GM21737 (cell line): ENCODE data around the gene TMED3.

ENCODE experiments used
- ATAC-seq: cut with Tn5 transposase; IDR thresholded peaks from one replicate; pipeline ENCODE4 v1.9.1; 2021; ENCODE audit warnings: mild to moderate bottlenecking, moderate library complexity; ENCODE audit not compliant: unreplicated experiment

Gene TMED3

DNA sequence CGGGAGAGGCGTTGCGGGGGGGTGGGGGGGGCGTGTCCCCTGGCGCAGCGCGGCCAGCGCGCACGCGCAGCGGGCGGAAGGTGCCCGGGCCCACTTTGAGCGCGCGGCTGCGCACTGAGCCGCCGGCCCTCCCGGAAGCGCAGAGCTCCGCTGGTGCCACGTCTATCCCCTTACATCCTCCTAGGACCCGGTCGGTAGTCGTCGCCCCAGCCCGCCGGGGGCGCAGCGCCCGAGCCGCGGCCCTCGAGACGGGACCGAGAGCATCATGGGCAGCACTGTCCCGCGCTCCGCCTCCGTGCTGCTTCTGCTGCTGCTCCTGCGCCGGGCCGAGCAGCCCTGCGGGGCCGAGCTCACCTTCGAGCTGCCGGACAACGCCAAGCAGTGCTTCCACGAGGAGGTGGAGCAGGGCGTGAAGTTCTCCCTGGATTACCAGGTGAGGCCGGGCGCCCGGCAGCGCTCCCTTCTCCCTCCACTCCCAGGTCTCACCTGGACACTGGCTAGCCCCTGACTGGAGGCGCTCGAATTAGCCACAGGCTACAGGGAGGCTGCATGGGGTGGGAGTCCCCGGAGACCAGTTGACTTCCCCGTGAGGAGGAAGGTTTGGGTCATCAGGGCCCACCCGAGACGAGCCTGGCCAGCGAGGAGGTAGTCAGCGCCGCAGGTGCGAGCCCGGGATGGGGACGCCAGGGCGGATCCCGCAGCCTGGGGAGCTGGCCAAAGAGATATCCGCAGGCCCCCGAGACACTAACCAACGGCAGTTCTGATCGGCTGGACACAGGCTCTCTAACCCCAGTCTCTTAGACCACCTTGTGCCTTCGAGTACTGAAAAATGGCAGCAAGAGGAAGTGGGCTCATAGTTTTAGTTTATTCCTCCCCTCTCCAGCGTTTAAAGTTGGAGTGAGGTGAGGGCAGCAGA, at the start of gene TMED3:
TMED3 (plus strand) TSS at position 128 of the 916 bp plus-strand sequence; CDS start at position 266, 138 bp downstream.
- ATAC-seq = peak; percentile 95

GRCh38 chr15:79261836-79262235, 49.1 kb upstream of the TMED3 start:
- no peak for ATAC-seq

DNA sequence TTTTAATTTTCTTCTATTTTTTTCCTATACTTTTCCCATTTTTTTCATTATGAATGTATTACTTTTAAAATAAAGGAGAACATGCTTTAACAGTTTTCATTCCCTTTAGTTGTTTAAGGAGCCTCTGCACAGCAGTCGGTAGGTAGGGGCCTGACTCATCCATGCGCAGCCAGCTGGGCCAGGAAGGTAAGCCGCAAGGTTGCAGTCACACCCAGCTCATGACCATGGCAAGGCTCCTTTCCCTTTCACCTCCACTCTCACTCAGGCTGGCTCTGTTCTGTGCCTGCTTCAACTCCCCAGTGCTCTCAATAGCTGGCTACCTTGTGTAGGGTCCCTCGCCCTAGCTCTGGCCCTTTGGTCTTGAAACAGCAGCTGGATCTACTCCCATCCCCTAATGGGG, 45.7 kb upstream of the TMED3 start:
- ATAC-seq = no peak

- no peak for ATAC-seq
Measured at GRCh38 chr15:79265987-79266579, 44.8 kb upstream of the TMED3 start.

- ATAC-seq = no peak
Measured at GRCh38 chr15:79282371-79283251, 28.3 kb upstream of the TMED3 start, which contains the start of gene ANKRD34C. Gene ANKRD34C, plus strand, starts transcription at chr15:79282722. Its CDS starts 10,563 bp downstream, at chr15:79293285.

- ATAC-seq = no peak
Measured at GRCh38 chr15:79283252-79284048, 27.5 kb upstream of the TMED3 start.

GRCh38 chr15:79290642-79291275, 20.2 kb upstream of the TMED3 start:
- no peak for ATAC-seq

DNA sequence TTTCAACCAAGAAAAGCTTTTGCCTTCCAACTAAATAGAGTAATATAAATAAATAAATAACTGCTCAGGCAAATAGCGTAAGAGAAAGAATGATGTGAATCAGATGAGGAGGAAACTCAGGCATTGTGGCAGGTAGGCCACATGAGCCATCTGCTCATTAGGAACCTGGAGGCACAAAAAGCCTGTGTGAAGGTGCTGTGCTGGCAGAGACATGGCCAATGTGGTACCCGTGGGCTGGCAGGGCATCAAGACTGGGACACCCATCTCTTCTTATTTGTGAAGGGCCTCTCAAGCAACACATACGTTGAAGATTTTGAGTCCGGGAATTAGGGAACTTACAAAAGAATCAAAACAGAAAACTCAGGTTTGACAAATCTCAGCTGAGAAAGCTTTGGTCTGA, 18.9 kb upstream of the TMED3 start:
- no peak for ATAC-seq

GRCh38 chr15:79294075-79294474, 16.8 kb upstream of the TMED3 start:
- no peak for ATAC-seq

DNA sequence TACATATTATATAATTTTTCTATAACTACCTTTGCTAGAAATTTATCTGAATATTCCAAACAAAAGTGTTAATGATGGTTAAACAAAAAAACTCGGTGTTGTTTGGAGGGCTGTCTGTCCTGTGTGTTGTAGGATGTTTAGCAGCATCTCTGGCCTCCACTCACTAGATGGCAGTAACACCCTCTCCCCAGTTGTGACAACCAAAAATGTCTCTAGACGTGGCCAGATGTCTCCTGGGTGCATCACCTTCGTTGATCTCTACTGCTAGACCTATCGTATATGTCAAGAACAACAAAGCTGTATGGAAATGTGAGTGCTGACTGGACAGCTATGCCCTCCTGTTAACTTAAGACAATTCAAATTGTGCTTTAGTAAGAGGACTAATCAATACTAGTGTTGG, 14.3 kb upstream of the TMED3 start:
- ATAC-seq = no peak

DNA sequence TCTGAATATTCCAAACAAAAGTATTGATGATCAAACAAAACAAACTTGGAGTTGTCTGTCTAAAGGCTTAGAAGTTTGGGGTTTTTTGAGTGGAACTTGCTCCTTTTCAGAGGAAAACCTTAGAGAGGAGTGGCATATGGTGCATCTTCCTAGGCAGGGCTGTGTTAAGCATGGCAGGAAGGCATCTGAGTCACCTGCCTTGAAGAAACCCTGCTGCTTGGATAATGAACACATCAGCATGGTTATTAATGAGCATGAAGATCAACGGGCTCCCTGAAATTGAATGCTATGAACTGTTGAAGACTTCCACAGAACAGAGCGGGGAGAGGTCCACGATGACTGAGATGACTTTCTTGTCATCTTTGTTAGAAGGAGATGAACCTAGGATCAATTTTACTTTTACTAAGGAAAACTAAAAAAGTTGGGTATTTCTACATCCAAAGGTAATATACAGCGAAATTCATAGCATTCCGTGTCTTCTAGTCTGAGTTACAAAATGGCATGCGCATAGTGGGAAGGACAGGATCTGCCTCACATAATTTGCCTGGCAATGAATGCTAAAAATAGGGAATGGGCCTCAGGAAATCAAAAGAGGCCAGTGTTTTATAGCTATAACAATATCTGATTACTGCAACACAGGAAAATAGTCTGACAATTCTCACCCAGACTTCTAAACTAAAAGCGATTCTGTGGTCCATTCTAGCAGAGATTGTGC, 11.6 kb upstream of the TMED3 start:
- ATAC-seq = no peak

GRCh38 chr15:79299841-79300235, 11.1 kb upstream of the TMED3 start:
- ATAC-seq = no peak

DNA sequence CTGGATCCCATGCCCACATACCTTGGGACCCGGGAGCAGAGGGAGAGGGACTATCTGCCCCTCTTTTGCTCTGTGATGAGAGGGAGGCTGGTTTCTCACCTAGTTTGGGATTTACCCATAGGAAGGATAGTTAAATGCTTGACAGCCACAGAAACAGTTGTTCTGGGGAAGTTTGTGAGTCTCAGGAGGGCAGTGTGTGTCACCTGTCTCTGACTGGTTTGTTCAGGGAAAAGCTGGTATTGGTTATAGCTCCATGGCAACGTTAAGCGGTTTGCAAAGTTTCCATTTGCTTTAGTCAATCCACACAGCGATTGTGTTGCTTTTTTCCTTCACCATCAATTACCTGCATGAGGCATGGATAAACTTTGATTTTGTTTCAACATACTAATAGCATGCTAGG, 3.7 kb upstream of the TMED3 start:
- ATAC-seq = no peak

DNA sequence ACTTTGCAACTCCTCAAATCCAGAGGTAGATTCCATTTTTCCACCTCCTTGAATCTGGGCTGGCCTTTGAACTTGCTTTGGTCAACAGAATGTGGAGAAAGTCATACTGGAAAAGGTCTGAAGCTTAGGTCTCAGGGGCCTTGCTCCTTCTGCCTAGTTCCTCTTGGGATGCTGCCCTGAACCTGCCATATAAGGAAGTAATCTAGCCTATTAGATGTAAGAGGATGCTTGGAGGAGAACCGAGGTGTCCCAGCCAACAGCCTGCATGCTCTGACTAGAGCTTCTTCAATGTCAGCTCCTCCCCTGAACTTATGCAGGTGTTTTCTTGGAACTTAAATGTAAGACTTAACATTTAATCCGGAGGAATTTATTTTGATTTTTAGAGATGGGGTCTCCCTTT, 2.0 kb upstream of the TMED3 start:
- no peak for ATAC-seq

- peak; percentile 22 for ATAC-seq
Measured at GRCh38 chr15:79310612-79310984, 314 bp upstream of the TMED3 start.

- ATAC-seq = no peak
Measured at GRCh38 chr15:79311901-79312553, 1.1 kb downstream of the TMED3 start.

GRCh38 chr15:79314186-79314585, 3.3 kb downstream of the TMED3 start:
- ATAC-seq = no peak

DNA sequence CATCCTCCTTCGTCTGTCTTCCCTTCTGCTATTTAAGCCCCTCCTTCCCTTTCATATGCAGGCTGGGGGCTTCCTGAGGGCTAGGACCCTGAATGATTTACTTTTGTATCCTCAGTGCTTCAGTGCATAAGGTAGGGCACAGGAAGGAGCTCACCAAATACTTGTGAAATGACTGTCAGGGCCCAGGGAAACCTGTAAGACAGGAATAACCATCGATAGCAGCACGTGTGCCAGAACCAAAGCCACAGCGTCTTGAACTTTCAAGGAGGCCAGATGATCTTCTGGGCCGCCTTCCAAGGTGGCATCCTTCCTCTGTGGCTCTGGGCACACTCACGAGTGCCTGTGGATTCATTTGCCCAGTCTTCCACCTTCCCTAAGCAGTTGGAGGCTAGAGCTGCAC, 3.9 kb downstream of the TMED3 start:
- no peak for ATAC-seq
